ENCODE measurements around the gene LIMK2.

DNA sequence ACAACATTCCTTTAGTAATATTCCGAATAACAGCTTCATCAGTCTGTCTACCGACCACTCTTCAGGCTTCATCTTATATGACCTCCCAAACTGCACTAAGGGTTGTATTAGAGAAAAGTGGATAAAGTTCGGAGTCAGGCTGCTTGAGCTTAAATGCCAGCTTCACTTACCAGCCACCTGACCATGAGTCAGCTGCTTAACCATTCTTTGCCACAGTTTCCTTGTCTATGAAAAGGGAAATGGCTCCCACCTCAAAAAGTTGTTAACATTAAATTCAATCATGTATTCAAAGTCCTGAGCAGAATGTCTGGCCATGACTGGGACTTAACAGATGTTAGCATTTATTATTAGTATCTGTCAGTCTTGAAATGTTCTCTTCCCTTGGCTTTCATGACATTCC is 20.9 kb downstream of the LIMK2 start:
- TF ChIP-seq, protein P1, sequence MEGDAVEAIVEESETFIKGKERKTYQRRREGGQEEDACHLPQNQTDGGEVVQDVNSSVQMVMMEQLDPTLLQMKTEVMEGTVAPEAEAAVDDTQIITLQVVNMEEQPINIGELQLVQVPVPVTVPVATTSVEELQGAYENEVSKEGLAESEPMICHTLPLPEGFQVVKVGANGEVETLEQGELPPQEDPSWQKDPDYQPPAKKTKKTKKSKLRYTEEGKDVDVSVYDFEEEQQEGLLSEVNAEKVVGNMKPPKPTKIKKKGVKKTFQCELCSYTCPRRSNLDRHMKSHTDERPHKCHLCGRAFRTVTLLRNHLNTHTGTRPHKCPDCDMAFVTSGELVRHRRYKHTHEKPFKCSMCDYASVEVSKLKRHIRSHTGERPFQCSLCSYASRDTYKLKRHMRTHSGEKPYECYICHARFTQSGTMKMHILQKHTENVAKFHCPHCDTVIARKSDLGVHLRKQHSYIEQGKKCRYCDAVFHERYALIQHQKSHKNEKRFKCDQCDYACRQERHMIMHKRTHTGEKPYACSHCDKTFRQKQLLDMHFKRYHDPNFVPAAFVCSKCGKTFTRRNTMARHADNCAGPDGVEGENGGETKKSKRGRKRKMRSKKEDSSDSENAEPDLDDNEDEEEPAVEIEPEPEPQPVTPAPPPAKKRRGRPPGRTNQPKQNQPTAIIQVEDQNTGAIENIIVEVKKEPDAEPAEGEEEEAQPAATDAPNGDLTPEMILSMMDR (IDR thresholded peaks at IDR 0.05; ENCODE audit: low read length), result no peak
- no peak for TF ChIP-seq EZH2 (optimal IDR thresholded peaks at IDR 0.05; ENCODE audit: low read depth, low read length)
- TF ChIP-seq EZH2phosphoT487 (IDR thresholded peaks at IDR 0.05; ENCODE audit: low read length), result no peak
